DOHH2 (cell line): Measurements from ENCODE around the gene SLC44A2.

ENCODE experiments used
- EZH2phosphoT487 ChIP-seq: fragments of 200-600 bp; sonication (generic); IDR thresholded peaks from 2 replicates; pipeline ENCODE4 v1.6.1; 2017; ENCODE audit warnings: borderline replicate concordance, mild to moderate bottlenecking, antibody characterized with exemption, low read length, moderate library complexity, mixed read lengths
- TF ChIP-seq, protein P1 (sequence below): fragments of 200-600 bp; sonication (generic); IDR thresholded peaks from one replicate; pipeline ENCODE4 v1.5.1; 2014; ENCODE audit warnings: antibody characterized with exemption, mild to moderate bottlenecking, low read depth, low read length; ENCODE audit not compliant: poor library complexity, severe bottlenecking

DNA sequence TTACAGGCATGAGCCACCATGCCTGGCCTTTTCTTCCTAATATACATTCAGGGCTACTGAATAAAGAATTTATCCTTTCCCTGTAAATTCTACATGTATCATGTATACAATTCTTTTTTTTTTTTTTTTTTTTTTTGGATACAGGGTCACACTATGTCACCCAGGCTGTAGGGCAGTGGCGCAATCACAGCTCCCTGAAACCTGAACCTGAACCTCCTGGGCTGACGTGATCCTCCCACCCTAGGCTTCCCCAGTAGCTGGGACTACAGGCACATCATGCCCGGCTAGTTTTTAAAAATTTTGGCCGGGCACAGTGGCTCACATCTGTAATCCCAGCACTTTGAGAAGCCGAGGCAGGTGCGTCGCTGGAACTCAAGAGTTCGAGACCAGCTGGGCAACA is 6.5 kb upstream of the SLC44A2 start:
- TF ChIP-seq, protein P1, sequence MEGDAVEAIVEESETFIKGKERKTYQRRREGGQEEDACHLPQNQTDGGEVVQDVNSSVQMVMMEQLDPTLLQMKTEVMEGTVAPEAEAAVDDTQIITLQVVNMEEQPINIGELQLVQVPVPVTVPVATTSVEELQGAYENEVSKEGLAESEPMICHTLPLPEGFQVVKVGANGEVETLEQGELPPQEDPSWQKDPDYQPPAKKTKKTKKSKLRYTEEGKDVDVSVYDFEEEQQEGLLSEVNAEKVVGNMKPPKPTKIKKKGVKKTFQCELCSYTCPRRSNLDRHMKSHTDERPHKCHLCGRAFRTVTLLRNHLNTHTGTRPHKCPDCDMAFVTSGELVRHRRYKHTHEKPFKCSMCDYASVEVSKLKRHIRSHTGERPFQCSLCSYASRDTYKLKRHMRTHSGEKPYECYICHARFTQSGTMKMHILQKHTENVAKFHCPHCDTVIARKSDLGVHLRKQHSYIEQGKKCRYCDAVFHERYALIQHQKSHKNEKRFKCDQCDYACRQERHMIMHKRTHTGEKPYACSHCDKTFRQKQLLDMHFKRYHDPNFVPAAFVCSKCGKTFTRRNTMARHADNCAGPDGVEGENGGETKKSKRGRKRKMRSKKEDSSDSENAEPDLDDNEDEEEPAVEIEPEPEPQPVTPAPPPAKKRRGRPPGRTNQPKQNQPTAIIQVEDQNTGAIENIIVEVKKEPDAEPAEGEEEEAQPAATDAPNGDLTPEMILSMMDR: no peak
- no peak for TF ChIP-seq EZH2phosphoT487
